Measurements from ENCODE around the gene MED26. TPM values are rescaled to one million over a fixed set of nuclear protein-coding genes. Genes with fewer than 3 reads are reported as not detected.

MED26 gene
- total RNA-seq, 1 donor from 2014 or later = 3.5 TPM

- H3K4me1 ChIP-seq = peaks cover 14 to 23% of the 10 kb centered on the region in 2 donors
- peak overlapping the region; percentile 73 to 81 for H3K27ac ChIP-seq
- DNase-seq (ENCODE audit: low spot score in 2 of 2) = no peak
- H3K27me3 ChIP-seq = no peaks in the 10 kb centered on the region
- intact Hi-C loops (cut with DNase I) = loop anchor here (5.0 kb wide), 1 partner anchor 91 kb away; the partner anchor contains the start of genes SMIM7 and TMEM38A
- H3K9me3 ChIP-seq = no peaks in the 10 kb centered on the region
- H3K4me3 ChIP-seq = peak overlapping the region; percentile 90 to 95
- no peak for TF ChIP-seq CTCF (IDR thresholded peaks at IDR 0.05)
- peaks cover 34 to 37% of the 10 kb centered on the region in 2 donors for H3K36me3 ChIP-seq
Measured at GRCh38 chr19:16571283-16571682, 56.7 kb downstream of the MED26 start.

DNA sequence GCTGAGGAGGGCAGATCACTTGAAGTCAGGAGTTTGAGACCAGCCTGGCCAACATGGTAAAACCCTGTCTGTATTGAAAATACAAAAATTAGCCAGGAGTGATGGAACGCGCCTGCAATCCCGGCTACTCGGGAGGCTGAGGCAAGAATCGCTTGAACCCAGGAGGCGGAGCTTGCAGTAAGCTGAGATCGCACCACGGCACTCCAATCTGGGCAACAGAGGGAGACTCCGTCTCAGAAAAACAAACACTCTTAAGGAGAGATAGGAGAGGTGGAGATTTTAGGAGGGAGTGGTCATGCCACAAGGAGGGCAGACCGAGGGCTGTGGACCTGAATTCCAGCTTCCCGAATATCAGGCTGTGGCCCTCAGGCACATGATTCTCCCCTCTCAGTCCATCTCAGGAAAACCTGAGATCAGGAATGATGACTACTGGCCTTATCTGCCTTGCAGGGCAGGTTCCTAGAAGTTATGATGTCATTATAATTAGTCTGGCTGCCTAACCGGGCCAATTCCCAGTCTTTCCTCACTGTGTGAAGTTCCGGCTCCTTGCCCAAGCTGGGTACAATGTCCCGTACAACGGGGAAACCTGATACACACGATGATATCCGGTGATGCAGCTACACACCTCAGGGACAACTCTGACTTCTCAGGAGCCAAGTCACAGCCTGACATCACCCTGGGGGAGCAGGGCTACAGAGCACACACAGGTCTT, 58.2 kb downstream of the MED26 start:
- Histone ChIP-seq H3K4me1 (peaks cover 14 to 23% of the 10 kb centered on the region in 2 donors), H3K27ac (no peak overlapping the region), H3K4me3 (no peak overlapping the region), H3K27me3 (no peaks in the 10 kb centered on the region), H3K9me3 (no peaks in the 10 kb centered on the region), H3K36me3 (peaks cover 32 to 34% of the 10 kb centered on the region in 2 donors)
- no peak for DNase-seq (ENCODE audit: low spot score in 2 of 2)
- no peak for TF ChIP-seq CTCF (IDR thresholded peaks at IDR 0.05)
- intact Hi-C loops (cut with DNase I) = loop anchor here (5.0 kb wide), 1 partner anchor 93 kb away; the partner anchor contains the start of genes SMIM7 and TMEM38A

- peaks cover 49 to 60% of the 10 kb centered on the region in 2 donors for H3K36me3 ChIP-seq
- H3K27ac ChIP-seq = no peak overlapping the region
- no peaks in the 10 kb centered on the region for H3K27me3 ChIP-seq
- no peak overlapping the region for H3K4me3 ChIP-seq
- no peak for DNase-seq (ENCODE audit: low spot score in 2 of 2)
- H3K4me1 ChIP-seq = peaks cover 5 to 9% of the 10 kb centered on the region in 2 donors
- H3K9me3 ChIP-seq = no peaks in the 10 kb centered on the region
- intact Hi-C loops (cut with DNase I) = no loop called here
- TF ChIP-seq CTCF (IDR thresholded peaks at IDR 0.05) = no peak
Measured at GRCh38 chr19:16566702-16567101, 61.3 kb downstream of the MED26 start.

DNA sequence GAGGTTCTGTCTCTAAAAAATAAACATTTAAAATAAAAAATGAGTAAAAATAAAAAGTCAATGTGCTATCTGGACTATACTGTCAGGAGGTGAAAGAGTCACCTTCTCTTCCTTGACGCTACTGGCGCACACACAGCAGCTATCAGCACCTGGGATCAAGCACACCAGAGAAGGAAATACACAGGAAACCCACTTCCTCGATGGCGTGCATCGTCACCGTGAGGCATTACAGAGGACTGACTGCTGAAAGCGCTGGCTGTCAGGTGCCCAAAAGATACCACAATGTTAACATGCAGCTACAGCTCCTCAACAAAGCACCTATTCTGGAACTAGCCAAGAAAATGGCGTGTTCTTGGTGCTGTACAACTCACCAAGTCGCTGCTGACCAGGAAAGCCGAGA, 61.8 kb downstream of the MED26 start:
- no peak for DNase-seq (ENCODE audit: low spot score in 2 of 2)
- TF ChIP-seq CTCF (IDR thresholded peaks at IDR 0.05) = no peak
- H3K27me3 ChIP-seq = no peaks in the 10 kb centered on the region
- peaks cover under 1 to 4% of the 10 kb centered on the region in 2 donors for H3K4me1 ChIP-seq
- intact Hi-C loops (cut with DNase I) = no loop called here
- H3K4me3 ChIP-seq = no peak overlapping the region
- peaks cover 54 to 66% of the 10 kb centered on the region in 2 donors for H3K36me3 ChIP-seq
- H3K9me3 ChIP-seq = no peaks in the 10 kb centered on the region
- no peak overlapping the region for H3K27ac ChIP-seq

DNA sequence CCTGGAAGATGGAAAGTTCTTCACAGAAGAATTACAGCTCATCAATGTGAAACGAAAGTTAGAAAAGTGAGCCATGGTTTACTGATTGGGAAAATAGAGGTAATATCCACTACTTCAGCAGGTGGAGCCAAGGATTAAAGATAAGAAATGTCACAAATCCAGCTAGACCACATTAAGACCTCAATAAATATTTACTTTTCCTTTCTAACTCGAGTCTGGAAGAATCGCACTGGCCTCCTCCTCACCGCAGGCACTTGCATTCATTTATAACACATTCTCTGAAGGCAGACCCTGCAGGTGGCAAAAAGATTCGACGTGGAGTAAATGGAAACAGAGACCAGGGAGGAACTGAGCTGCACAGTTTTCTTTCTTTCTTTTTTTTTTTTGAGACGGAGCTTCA, 63.2 kb downstream of the MED26 start:
- Histone ChIP-seq H3K27me3 (no peaks in the 10 kb centered on the region), H3K36me3 (peaks cover 60 to 76% of the 10 kb centered on the region in 2 donors), H3K4me1 (peaks cover 0 to 2% of the 10 kb centered on the region in 2 donors), H3K4me3 (no peak overlapping the region), H3K9me3 (no peaks in the 10 kb centered on the region), H3K27ac (no peak overlapping the region)
- intact Hi-C loops (cut with DNase I) = no loop called here
- no peak for TF ChIP-seq CTCF (IDR thresholded peaks at IDR 0.05)
- no peak for DNase-seq (ENCODE audit: low spot score in 2 of 2)

Data from ascending aorta (tissue), 2 donors.